ENCODE data around the gene RPL36. TPM values are rescaled to one million over a fixed set of nuclear protein-coding genes. Genes with fewer than 3 reads are reported as not detected.

Gene RPL36
- total RNA-seq, 1 experiment from 2014 or later = 787 TPM

- no peak for TF ChIP-seq EZH2 (IDR thresholded peaks at IDR 0.05; ENCODE audit: low read depth)
- TF ChIP-seq, protein P1, sequence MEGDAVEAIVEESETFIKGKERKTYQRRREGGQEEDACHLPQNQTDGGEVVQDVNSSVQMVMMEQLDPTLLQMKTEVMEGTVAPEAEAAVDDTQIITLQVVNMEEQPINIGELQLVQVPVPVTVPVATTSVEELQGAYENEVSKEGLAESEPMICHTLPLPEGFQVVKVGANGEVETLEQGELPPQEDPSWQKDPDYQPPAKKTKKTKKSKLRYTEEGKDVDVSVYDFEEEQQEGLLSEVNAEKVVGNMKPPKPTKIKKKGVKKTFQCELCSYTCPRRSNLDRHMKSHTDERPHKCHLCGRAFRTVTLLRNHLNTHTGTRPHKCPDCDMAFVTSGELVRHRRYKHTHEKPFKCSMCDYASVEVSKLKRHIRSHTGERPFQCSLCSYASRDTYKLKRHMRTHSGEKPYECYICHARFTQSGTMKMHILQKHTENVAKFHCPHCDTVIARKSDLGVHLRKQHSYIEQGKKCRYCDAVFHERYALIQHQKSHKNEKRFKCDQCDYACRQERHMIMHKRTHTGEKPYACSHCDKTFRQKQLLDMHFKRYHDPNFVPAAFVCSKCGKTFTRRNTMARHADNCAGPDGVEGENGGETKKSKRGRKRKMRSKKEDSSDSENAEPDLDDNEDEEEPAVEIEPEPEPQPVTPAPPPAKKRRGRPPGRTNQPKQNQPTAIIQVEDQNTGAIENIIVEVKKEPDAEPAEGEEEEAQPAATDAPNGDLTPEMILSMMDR (conservative IDR thresholded peaks at IDR 0.05) = no peak
- Histone ChIP-seq H3F3A (ENCODE audit: insufficient read depth, low read depth) (no peaks in the 10 kb centered on the region), H4K20me1 (ENCODE audit: insufficient read depth) (no peaks in the 10 kb centered on the region; the same call in 1 of the 2 replicates), H3K4me1 (replicated peaks; ENCODE audit: insufficient read depth) (no peaks in the 10 kb centered on the region), H3K4me3 (no peak overlapping the region), H3K9me2 (ENCODE audit: insufficient read depth) (no peaks in the 10 kb centered on the region), H3K27me3 (ENCODE audit: insufficient read depth, low read depth) (no peaks in the 10 kb centered on the region), H3K9me3 (ENCODE audit: insufficient read depth, low read depth) (no peaks in the 10 kb centered on the region), H3K4me2 (no peak overlapping the region), H3K27ac (no peak overlapping the region), H2AFZ (no peak overlapping the region), H3K79me2 (ENCODE audit: low read depth) (no peaks in the 10 kb centered on the region), H3K36me3 (ENCODE audit: low read depth) (no peaks in the 10 kb centered on the region)
- POLR2A ChIA-PET (ENCODE audit: unreplicated experiment) = no interaction called here
- no peak for DNase-seq
- CTCF ChIA-PET = interaction anchor here (0.6 kb wide), 1 partner anchor 113 kb away, joined by 3 read pairs; no protein-coding TSS in a partner anchor
- BruUV-seq (replicated peaks) = no TSS peak
- intact Hi-C loops (cut with micrococcal nuclease; ENCODE audit: unreplicated experiment) = no loop called here
Measured at GRCh38 chr19:5661483-5661882, 28.6 kb upstream of the RPL36 start.

DNA sequence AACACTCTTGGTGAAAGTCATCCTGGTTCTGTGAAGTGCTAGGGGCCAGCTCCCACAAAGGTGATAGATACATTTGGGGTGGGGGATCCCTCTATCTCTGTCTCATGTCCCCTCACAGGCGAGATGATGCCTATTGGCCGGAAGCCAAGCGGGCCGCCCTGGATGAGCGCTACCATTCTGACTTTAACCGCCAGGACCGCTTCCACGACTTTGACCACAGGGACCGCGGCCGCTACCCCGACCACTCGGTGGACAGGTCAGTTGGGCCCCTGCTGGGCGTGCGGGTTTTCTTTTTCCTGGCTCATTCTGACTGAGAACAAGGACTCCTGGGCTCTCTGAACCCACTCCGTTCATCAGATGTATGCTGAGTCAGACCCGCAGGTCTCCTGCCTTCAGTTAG is 26.2 kb upstream of the RPL36 start:
- H3K36me3 ChIP-seq (ENCODE audit: low read depth) = no peaks in the 10 kb centered on the region
- no peak overlapping the region for H3K27ac ChIP-seq
- no TSS peak for BruUV-seq (replicated peaks)
- DNase-seq = no peak
- H3K4me2 ChIP-seq = no peak overlapping the region
- intact Hi-C loops (cut with micrococcal nuclease; ENCODE audit: unreplicated experiment) = no loop called here
- no peaks in the 10 kb centered on the region for H3K79me2 ChIP-seq (ENCODE audit: low read depth)
- no peaks in the 10 kb centered on the region for H3F3A ChIP-seq (ENCODE audit: insufficient read depth, low read depth)
- no peaks in the 10 kb centered on the region for H3K27me3 ChIP-seq (ENCODE audit: insufficient read depth, low read depth)
- H3K4me3 ChIP-seq = no peak overlapping the region
- no peaks in the 10 kb centered on the region for H3K4me1 ChIP-seq (replicated peaks; ENCODE audit: insufficient read depth)
- ChIA-PET CTCF (no interaction called here), POLR2A (ENCODE audit: unreplicated experiment) (no interaction called here)
- H3K9me2 ChIP-seq (ENCODE audit: insufficient read depth) = no peaks in the 10 kb centered on the region
- no peak overlapping the region for H2AFZ ChIP-seq
- H4K20me1 ChIP-seq (ENCODE audit: insufficient read depth) = no peaks in the 10 kb centered on the region; the same call in 1 of the 2 replicates
- TF ChIP-seq, protein P1 (conservative IDR thresholded peaks at IDR 0.05) = no peak
- TF ChIP-seq EZH2 (IDR thresholded peaks at IDR 0.05; ENCODE audit: low read depth) = no peak
- H3K9me3 ChIP-seq (ENCODE audit: insufficient read depth, low read depth) = no peaks in the 10 kb centered on the region

- Histone ChIP-seq H3K9me2 (ENCODE audit: insufficient read depth) (no peaks in the 10 kb centered on the region), H3K4me1 (replicated peaks; ENCODE audit: insufficient read depth) (no peaks in the 10 kb centered on the region), H2AFZ (no peak overlapping the region), H3K4me2 (no peak overlapping the region), H3K9me3 (ENCODE audit: insufficient read depth, low read depth) (no peaks in the 10 kb centered on the region), H3K27me3 (ENCODE audit: insufficient read depth, low read depth) (no peaks in the 10 kb centered on the region), H3K27ac (no peak overlapping the region), H4K20me1 (ENCODE audit: insufficient read depth) (no peaks in the 10 kb centered on the region; the same call in 1 of the 2 replicates), H3K79me2 (ENCODE audit: low read depth) (no peaks in the 10 kb centered on the region), H3F3A (ENCODE audit: insufficient read depth, low read depth) (no peaks in the 10 kb centered on the region), H3K4me3 (no peak overlapping the region), H3K36me3 (ENCODE audit: low read depth) (no peaks in the 10 kb centered on the region)
- ChIA-PET POLR2A (ENCODE audit: unreplicated experiment) (interaction anchor here (0.7 kb wide), 1 partner anchor 23 kb away, joined by 3 read pairs; no protein-coding TSS in a partner anchor), CTCF (no interaction called here)
- intact Hi-C loops (cut with micrococcal nuclease; ENCODE audit: unreplicated experiment) = no loop called here
- DNase-seq = no peak
- no TSS peak for BruUV-seq (replicated peaks)
- TF ChIP-seq, protein P1 (conservative IDR thresholded peaks at IDR 0.05) = no peak
- no peak for TF ChIP-seq EZH2 (IDR thresholded peaks at IDR 0.05; ENCODE audit: low read depth)
Measured at GRCh38 chr19:5664515-5664914, 25.6 kb upstream of the RPL36 start.
